ENCODE measurements around the gene HRAS. TPM values are rescaled to one million over a fixed set of nuclear protein-coding genes. Genes with fewer than 3 reads are reported as not detected.

HRAS gene
- total RNA-seq, 4 donors from 2014 or later = 56.7 to 106 (median 85.2) TPM

DNA sequence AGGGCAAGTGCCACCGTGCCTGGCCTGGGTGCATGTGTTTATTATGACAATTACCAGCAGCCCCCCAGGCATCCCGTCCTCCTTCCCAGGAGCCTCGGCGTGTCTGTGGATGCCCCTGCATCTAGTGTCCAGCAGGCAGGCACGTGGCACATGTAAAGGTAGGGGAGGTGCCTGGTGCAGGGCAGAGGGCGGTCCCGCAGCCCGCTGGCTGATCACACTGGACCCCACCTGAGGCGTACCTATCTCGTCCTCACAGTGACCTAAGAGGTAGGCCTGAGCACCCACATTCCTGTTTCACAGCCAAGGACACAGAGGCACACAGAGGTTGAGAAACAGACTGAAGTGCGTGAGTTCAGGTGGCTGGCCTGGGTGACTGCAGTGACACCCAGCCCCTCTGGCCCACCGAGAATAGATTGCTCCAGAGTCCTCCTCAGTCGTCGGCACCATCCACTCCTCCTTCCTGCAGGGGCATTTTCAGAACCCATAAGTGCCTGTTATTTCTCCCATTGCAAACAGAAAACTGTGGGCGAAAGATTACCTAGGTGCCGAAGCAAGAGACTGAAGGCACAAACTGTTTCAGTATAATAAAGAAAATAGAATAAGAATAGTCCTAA lies 37.9 kb upstream of the HRAS start:
- Histone ChIP-seq H3K4me3 (no peak overlapping the region), H3K27me3 (peaks cover 0 to 9% (median 0%) of the 10 kb centered on the region in 4 donors), H3K27ac (no peak overlapping the region), H3K4me1 (peaks cover 24 to 47% (median 34%) of the 10 kb centered on the region in 3 donors), H3K36me3 (no peaks in the 10 kb centered on the region), H3K9me3 (no peaks in the 10 kb centered on the region)
- no peak for DNase-seq
- TF ChIP-seq, protein P1, sequence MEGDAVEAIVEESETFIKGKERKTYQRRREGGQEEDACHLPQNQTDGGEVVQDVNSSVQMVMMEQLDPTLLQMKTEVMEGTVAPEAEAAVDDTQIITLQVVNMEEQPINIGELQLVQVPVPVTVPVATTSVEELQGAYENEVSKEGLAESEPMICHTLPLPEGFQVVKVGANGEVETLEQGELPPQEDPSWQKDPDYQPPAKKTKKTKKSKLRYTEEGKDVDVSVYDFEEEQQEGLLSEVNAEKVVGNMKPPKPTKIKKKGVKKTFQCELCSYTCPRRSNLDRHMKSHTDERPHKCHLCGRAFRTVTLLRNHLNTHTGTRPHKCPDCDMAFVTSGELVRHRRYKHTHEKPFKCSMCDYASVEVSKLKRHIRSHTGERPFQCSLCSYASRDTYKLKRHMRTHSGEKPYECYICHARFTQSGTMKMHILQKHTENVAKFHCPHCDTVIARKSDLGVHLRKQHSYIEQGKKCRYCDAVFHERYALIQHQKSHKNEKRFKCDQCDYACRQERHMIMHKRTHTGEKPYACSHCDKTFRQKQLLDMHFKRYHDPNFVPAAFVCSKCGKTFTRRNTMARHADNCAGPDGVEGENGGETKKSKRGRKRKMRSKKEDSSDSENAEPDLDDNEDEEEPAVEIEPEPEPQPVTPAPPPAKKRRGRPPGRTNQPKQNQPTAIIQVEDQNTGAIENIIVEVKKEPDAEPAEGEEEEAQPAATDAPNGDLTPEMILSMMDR (IDR thresholded peaks at IDR 0.05) = no peak
- TF ChIP-seq POLR2A (IDR thresholded peaks at IDR 0.05) = no peak
- 84 to 87% methylated on average over 6 to 10 of the region's 16 CpGs for WGBS, 2 donors
- intact Hi-C loops (cut with DNase I) = no loop called here

DNA sequence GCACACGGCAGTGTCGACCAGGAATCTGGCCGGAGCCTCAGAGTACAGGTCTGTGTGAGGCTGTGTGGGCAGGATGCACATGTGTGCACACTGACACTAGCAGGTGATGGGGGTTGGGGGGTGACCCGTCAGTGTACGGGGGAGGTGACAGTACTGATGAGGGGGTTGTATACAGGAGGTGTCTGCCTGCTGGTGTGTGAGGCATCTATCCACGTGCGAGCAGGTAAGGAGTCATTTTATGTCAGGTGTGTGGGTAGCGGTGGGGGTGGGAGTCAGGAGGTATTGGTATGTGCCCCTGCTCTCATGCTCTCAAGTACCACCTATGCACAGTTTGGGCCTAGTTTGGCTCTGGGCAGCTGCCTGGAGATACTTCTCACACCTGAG lies 36.4 kb upstream of the HRAS start:
- H3K36me3 ChIP-seq = no peaks in the 10 kb centered on the region
- 87 to 90% methylated on average over 5 to 6 of the region's 8 CpGs for WGBS, 2 donors

DNA sequence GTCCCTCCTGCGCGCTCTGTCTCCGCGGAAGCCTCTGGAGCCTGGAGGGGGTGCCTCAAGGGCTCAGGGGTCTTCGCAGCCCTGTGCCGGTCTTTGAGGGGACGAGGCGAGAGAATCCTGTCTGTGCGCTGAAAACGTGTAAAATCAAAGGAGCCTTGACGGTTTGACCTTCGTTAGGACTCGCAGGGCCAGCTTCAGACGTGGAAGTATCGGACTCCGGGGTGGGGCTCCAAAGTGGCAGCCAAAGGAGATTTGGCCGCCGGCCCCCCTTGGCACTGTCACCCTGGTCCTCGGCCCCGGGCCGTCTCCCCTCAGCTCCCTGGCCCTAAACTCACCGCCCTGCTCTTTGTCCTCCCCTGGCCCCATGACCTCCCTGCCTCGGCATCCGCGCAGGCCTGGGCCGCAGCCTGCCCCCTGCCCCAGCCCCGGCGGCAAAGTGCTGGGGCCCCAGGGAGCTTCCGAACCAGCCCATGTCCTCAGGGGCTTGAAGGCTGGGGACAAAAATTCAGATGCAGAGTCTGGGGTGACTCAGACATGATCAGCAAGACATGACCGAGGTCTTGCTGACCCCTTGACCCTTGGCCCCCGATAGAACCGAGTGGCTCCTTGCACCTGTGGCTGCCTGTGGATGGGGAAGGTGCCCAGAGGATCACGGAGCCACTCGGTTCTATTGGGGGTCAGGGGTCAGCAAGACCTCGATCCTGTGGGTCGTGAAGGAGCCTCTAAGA lies 33.9 kb upstream of the HRAS start:
- H3K4me1 ChIP-seq = peaks cover 7 to 51% (median 11%) of the 10 kb centered on the region in 3 donors
- WGBS, 2 donors = 21 to 48% methylated on average over 15 to 20 of the region's 36 CpGs
- H3K27me3 ChIP-seq = no peaks in the 10 kb centered on the region
- H3K4me3 ChIP-seq = peak overlapping the region; percentile 65 to 90 (median 66)
- no peaks in the 10 kb centered on the region for H3K36me3 ChIP-seq
- TF ChIP-seq, protein P1 (IDR thresholded peaks at IDR 0.05) = no peak
- no peak for TF ChIP-seq POLR2A (IDR thresholded peaks at IDR 0.05)
- H3K27ac ChIP-seq = peak overlapping the region; percentile 93 to 96 (median 96)
- no peaks in the 10 kb centered on the region for H3K9me3 ChIP-seq
- no peak for DNase-seq
- intact Hi-C loops (cut with DNase I) = loop anchor here (5.0 kb wide), 1 partner anchor 48 kb away; the partner anchor contains the start of gene IRF7

More for the DNA sequence above, 36.4 kb upstream of the HRAS start:
- Histone ChIP-seq H3K4me1 (peaks cover 18 to 46% (median 19%) of the 10 kb centered on the region in 3 donors), H3K9me3 (no peaks in the 10 kb centered on the region), H3K4me3 (no peak overlapping the region), H3K27ac (no peak overlapping the region), H3K27me3 (peaks cover 0 to 9% (median 0%) of the 10 kb centered on the region in 4 donors)
- intact Hi-C loops (cut with DNase I) = no loop called here
- DNase-seq = no peak
- TF ChIP-seq, protein P1 (IDR thresholded peaks at IDR 0.05) = no peak
- no peak for TF ChIP-seq POLR2A (IDR thresholded peaks at IDR 0.05)

DNA sequence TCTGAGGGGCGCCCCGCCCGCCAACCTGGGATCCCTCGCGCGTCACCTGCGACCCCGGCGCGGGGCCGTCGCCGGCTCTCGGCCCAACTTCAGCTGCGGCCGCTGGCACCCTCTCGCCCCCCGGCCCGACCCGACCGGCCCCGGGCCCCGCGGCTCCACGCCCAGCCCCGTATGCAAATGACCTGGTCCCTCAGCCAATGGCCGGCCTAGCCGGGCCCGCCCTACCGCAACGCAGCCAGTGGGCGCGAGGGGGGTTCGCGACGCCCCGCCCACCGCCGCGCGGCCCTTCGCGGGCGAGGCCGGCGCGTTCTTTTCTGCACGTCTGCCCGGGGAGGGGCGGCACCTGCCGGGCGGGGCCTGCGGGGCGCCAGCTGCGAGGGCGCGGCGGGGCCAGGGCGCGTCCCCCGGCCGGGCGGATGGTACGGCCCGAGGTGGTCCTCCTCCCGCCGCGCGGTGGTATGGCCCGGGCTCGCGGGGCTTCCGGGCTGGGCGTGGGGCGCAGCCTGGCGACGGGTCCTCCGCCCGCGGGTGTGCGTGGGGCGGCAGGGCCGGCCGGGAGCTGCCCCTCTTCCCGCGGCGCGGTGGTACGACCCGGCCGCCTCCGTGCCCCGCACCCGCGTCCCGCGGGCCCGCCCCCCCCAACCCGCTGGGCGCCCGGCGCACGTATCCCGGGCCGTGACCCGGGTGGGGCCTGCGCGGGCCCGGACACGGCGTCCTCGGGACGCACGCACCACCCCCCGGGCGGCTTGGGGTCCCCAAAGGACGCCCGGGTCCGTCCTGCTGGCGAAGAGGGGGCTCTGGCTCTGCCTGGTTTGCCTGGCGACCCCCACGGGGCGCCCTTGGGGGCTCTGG lies 33.2 kb upstream of the HRAS start:
- peaks cover 0 to 6% (median 0%) of the 10 kb centered on the region in 3 donors for H3K36me3 ChIP-seq
- intact Hi-C loops (cut with DNase I) = loop anchor here (5.0 kb wide), 1 partner anchor 49 kb away; the partner anchor contains the start of gene IRF7
- H3K27me3 ChIP-seq = no peaks in the 10 kb centered on the region
- 0% methylated on average over 6 of the region's 123 CpGs; no CpG with 5 or more reads in 1 of the 2 donors for WGBS, 2 donors
- TF ChIP-seq, protein P1 (IDR thresholded peaks at IDR 0.05) = peak in 3 of 6 experiments; percentile 1 to 14 (median 10)
- TF ChIP-seq POLR2A (IDR thresholded peaks at IDR 0.05) = peak in 3 of 4 donors; percentile 47 to 73 (median 72)
- peak overlapping the region; percentile 93 to 96 (median 96) for H3K27ac ChIP-seq
- no peaks in the 10 kb centered on the region for H3K9me3 ChIP-seq
- DNase-seq = no peak
- H3K4me1 ChIP-seq = peaks cover 10 to 56% (median 11%) of the 10 kb centered on the region in 3 donors
- peak overlapping the region; percentile 65 to 90 (median 66) for H3K4me3 ChIP-seq

All from esophagus squamous epithelium (tissue), 5 donors.